Amniotic stem cell (primary cell): ENCODE data around the gene SETD6.
"Not testable (repeated sequence)": the region's sequence is repeated elsewhere in the genome, so short reads cannot be mapped to it uniquely, and the experiment has no call there.

Experiments used
- DNase-seq: peaks from one replicate; lab custom pipeline; 2025; lab: John Stamatoyannopoulos, UW

Gene SETD6

DNA sequence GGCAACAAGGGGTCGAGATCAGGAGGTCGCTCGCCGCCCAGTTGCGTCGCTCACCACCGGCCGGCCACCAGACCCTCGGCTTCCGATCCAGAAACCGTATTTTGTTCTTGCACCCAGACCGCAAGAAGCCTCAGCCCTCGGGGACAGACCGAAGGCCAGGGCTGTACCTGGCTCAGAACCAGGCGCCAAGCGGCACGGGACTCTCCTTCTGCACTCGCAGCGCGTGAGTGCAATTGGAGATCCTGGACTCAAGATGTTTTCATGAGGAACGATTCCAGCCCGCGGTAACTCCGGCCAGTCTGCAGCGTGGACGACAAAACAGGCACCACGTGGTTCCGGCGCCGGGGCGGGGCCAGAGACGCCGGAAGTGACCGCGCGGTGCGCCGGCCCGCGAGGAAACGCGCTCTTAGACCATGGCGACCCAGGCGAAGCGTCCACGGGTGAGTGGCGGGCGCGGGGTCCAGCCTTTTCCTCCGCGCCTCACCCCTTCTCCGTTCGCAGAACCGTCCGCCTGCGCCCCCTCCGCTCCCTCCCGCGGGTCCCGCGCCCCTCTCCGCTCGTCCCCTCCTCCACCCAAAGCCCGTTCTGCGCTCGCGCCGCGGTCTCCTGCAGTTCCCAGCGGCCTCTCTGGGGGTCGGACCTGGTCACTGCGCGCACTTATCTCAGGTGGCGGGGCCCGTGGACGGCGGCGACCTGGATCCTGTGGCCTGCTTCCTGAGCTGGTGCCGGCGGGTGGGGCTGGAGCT lies at the start of gene SETD6:
Gene SETD6, plus strand, starts transcription at position 393 of the 746 bp plus-strand sequence. Its CDS starts 21 bp downstream, at position 414.
- peak; percentile 50 for DNase-seq

DNA sequence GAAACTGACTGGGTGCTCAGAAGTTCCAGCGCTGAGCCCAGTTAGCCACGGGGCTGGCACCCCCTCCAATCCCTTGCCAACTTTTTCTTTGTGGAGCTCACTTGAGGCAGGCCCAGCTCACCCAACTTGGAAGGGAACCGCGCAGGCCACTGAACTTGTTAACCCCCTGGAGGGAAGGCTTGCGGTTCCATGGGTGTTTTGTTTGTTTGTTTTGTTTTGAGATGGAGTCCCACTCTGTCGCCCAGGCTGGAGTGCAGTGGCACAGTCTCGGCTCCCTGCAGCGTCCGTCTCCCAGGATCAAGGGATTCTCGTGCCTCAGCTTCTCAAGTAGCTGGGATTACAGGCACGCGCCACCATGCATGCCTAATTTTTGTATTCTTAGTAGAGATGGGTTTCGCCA lies 49.5 kb upstream of the SETD6 start:
- no peak for DNase-seq

DNA sequence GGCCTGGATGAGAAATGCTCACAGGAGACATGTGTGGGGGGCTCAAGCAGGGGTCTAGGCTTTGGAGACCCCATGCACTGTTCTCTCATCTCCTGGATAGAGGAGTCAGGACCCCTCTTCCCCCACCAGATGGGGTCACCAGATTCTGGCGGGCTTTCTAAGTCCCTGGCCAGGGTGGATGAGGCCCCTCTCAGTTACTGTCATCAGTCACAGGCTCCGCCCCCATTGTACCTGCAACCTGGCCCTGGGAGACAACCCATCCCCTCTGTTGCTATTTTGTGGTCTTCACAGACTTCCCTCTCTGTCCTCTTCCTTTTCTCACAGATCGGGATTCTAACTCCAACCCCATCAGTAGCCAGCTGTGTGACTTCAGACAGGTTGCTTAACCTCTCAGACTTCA lies 48.9 kb upstream of the SETD6 start:
- no peak for DNase-seq

- no peak for DNase-seq
Measured at GRCh38 chr16:58467905-58468304, 47.4 kb upstream of the SETD6 start.

GRCh38 chr16:58471209-58471975 lies 43.9 kb upstream of the SETD6 start:
- DNase-seq, result no peak

- no peak for DNase-seq
Measured at GRCh38 chr16:58472266-58472665, 43.1 kb upstream of the SETD6 start.

DNA sequence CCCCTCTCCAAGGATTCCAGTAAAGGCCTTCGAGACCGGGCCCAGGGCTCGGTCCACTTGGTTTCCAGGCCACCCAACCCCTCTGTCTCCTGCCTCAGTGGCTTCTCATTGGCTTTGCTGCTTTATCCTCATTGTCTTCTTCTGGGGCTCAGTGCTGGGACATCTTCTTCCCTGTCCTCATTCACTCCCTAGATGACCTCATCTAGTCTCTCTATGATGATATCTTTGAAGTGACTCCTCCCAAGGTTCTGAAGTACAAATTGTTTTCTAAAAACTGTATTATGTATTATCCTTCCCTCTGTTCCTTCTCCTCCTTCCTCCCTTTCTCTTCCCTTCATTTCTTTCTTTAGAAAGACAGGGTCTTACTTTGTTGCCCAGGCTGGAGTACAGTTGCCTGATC lies 42.5 kb upstream of the SETD6 start:
- DNase-seq, result no peak

DNA sequence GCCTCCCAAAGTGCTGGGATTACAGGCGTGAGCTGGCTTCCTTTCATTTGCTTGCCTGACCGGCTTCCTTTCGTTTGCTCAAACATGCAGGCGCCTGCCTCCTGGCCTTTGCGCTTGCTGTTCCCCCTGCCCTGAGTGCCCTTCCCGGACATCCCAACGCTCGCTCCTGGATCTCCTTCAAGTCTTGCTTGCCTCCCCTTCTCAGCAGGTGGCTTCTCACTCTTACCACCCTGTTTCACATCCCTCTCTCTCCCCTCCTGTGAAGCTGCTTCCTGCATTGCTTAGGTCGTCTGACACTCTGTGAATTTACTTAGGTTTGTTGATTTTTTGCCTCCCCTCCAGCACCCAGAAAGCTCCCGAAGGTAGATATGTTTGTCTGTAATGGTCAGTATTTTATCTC lies 41.0 kb upstream of the SETD6 start:
- DNase-seq, result no peak

DNA sequence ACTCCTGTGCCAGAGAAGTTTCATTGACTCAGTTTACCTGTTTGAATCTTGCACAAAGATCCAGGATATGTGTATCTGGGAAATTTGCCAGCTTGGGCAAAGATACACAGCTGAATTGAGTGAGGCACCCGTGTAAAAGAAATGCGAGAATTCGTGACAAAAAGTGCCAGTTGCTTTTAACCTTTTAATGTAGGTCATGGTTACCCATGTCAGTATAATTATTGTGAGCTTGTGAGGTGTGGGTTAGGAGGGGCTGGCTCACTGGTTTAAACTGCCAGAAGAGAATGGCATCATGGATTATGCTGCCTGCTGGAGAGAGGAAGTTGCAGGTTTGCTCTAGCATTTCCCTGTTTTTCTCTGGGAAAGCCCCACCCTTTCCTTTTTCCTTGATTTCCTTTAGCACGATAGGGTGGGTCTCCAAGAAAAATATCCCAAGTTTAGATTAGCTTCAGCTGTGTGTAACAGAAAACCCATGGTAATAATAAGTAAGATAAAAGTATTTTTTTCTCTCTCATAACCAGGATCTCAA lies 40.2 kb upstream of the SETD6 start:
- no peak for DNase-seq

DNA sequence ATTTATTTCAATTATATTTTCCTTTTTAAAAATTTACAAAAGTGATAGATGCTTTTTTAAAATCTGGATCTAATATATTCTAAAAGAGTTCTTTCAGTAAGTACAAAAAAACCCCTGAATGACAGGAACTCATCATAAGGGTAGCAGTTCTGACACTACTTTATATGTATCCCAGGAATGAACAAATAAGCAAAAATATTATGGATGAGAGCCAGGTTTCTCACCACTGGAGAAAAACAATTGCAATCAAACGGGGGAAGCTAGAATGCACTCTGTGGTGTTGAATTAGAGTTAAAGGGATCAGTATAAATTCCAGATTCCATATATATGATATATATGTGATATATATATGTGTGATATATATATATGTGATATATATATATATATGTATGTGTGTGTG lies 38.5 kb upstream of the SETD6 start:
- no peak for DNase-seq

DNA sequence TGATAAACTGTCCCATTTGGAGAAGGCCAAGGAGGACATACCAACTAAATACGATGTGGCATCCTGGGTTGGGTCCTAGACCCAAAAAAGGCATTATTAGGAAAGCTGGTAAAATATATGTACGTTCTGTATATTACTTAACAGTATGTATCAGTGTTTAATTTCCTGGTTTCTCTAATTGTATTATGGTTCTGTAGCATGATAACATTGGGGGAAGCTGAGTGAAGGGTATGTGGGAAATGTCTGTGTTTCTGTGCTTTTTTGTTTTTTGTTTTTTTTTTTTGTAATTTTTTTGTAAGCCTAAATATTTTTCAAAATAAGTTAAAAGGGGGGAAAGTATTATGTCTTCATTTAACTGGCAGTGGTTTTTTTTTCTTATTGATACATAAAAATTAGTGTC lies 36.9 kb upstream of the SETD6 start:
- DNase-seq, result no peak

DNA sequence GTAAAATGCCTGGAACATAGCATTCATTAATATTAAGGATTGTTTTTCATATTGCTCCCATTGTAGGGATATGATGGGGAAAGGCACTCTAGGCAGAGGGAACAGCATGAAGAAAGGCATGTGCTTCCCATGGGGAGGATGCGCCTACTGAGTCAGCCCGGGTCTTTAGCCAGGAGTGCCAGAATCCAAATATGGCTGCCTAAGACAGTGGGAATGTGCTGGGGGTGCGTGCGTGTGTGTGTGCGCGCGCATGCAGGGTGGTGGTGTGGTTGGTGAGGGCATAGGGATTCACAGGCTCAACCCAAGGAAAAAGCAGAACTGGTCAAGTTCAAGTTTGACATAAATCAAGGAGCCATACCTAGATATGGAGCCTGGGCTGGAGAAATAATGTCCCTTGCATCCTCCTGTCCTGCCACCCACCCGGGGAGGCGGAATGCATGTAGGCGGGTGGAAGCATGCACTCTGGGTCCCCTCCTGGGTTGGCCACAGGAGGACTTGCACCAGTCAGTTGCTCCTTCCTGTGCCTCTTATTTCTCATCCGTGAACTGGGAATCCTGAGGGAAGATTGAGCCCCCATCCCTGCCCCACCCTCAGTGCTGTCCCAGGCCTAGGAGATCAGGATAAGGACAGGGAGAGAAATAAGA lies 34.0 kb upstream of the SETD6 start:
- DNase-seq, result no peak

- DNase-seq, result no peak
Measured at GRCh38 chr16:58481931-58482330, 33.4 kb upstream of the SETD6 start.

DNA sequence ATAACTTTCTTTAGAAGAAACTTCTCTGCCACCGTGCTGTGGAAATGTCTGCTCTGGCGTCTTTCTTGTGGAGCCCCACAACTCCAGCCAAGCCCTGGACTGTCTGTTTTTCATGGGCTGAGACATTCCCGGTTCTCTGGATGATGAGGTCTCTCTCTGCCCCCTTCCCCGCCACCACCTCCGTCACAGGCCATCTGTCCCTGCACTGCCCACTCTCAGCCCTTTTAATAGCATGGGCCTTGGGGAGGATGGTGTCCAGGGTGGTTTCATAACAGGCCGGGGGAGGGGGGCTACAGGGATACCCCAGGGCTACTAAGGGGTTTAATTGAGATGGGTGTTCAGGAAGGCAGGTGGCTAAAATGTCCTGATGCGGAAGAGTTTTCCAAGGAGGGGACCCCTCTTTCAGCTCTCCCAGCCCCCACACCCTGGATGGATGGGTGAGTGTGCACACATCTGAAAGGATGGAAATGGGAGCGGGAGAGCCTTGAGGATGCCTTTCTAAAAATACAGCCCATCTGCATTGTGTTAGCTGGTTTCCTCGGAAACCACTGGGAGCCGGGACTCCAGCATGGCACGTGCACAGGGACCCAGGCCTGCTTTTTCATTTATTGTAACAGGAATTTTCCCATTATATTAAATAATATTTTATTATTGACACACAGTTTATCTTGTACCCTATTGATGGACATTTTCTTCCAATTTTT lies 30.0 kb upstream of the SETD6 start:
- no peak for DNase-seq

- peak; percentile 74 for DNase-seq
Measured at GRCh38 chr16:58487566-58488351, 27.6 kb upstream of the SETD6 start.

DNA sequence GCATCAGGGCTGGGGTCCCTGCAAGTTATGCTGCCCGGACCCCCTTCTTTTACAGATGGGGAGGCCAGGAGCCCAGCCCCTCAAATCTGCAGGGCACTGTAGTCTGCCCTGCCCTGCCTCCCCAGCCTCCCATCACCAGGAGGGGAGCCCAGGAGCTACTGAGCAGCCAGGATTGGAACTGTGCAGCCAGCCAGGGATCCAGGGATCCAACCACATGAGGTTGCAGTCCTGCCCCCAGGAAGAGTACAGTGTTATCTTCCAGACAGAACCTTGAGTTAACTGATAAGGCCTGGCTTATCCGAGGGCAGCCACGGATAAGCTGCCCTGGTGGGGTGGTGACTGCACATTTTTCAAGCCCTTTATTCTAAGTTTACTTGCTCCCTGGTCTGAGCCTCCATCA lies 26.8 kb upstream of the SETD6 start:
- no peak for DNase-seq

- no peak for DNase-seq
Measured at GRCh38 chr16:58490065-58490464, 25.3 kb upstream of the SETD6 start.

GRCh38 chr16:58490539-58490938 lies 24.8 kb upstream of the SETD6 start:
- not testable (repeated sequence) for DNase-seq

GRCh38 chr16:58492066-58492465 lies 23.3 kb upstream of the SETD6 start:
- no peak for DNase-seq

DNA sequence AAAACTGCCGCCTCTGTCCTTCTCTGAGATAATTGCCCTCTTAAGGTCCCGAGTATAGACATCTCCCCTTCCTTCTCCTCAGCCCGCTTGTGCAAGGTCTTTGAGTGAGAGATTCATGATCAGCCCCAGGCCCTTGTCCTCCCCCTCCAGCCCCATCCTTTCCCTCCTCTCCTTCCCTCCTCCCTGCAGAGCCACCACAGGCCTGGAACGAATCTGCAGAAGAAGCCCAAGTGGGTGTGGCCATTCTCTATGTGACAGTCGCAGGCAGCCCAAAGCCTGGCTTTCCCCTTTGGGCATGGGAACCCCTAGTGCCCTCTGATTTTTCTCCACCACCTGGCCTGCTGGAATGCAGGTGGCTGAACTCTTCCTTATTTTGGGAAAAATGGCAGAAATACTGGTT lies 22.6 kb upstream of the SETD6 start:
- no peak for DNase-seq

GRCh38 chr16:58493756-58494431 lies 21.4 kb upstream of the SETD6 start:
- DNase-seq, result no peak
